ENCODE results near the gene FADS1. TPM values are rescaled to one million over a fixed set of nuclear protein-coding genes. Genes with fewer than 3 reads are reported as not detected.
A peak's percentile ranks its signal among the peaks of the same experiment; 100 is the strongest.

FADS1 gene
- total and polyA plus RNA-seq, 2 donors (not counting 3 experiments of a cell fraction or from before 2014, with no cell fraction given), result 110 to 121 TPM

GRCh38 chr11:61756452-61757212 is 60.2 kb downstream of the FADS1 start:
- dilution Hi-C loops (cut with MboI; ENCODE audit: extremely low pct_ligation_motif_present, low sequenced_read_pairs) (no loop called here), intact Hi-C loops (cut with micrococcal nuclease) (no loop called here)
- no peaks in the 10 kb centered on the region for H3K79me2 ChIP-seq (ENCODE audit: control insufficient read depth, insufficient read depth, low read length)
- H3K27me3 ChIP-seq (ENCODE audit: control insufficient read depth in 2 of 2, insufficient read depth in 2 of 2, low read length in 2 of 2), result no peaks in the 10 kb centered on the region
- no peak overlapping the region for H3K27ac ChIP-seq (ENCODE audit: insufficient read depth, low read depth, low read length)
- peak; percentile 14 for DNase-seq (ENCODE audit: low read depth, low spot score)
- peak; percentile 8 for FAIRE-seq
- no peaks in the 10 kb centered on the region for H3K9me1 ChIP-seq (replicated peaks; ENCODE audit: control insufficient read depth, extremely low read depth, insufficient read depth, low read length)
- H3K4me1 ChIP-seq (ENCODE audit: control insufficient read depth, extremely low read depth, insufficient read depth, low read length), result peaks cover 12% of the 10 kb centered on the region
- BruUV-seq (replicated peaks), result no TSS peak
- H3K9me3 ChIP-seq (replicated peaks; ENCODE audit: control insufficient read depth, insufficient read depth, low read length), result no peaks in the 10 kb centered on the region
- peak overlapping the region; percentile 46 for H2AFZ ChIP-seq (ENCODE audit: low read depth, low read length)
- CTCF ChIA-PET, result interaction anchor here (0.9 to 1.8 kb wide), 2 partner anchors 9 to 21 kb away, joined by 3 to 8 read pairs; no protein-coding TSS in a partner anchor
- H3K36me3 ChIP-seq (ENCODE audit: control insufficient read depth in 2 of 2, extremely low read depth in 1 of 2, insufficient read depth in 2 of 2, low read length in 2 of 2), result no peaks in the 10 kb centered on the region
- H3K4me3 ChIP-seq (replicated peaks in 1 of 3; ENCODE audit: insufficient read depth in 1 of 3, low read depth in 1 of 3, low read length in 3 of 3), result no peak overlapping the region
- peak overlapping the region; percentile 2 for H3K4me2 ChIP-seq (ENCODE audit: insufficient read depth, low read length)
- POLR2A ChIA-PET, result no interaction called here
- H4K20me1 ChIP-seq (replicated peaks; ENCODE audit: control insufficient read depth, extremely low read depth, insufficient read depth, low read length), result no peaks in the 10 kb centered on the region
- no peak overlapping the region for H3K9ac ChIP-seq (replicated peaks; ENCODE audit: extremely low read depth, insufficient read depth, low read length)
- TF ChIP-seq POLR2A (IDR thresholded peaks at IDR 0.05; ENCODE audit: low read depth, low read length) (no peak), POLR2AphosphoS5 (IDR thresholded peaks at IDR 0.05; ENCODE audit: insufficient read depth, low read depth, low read length) (peak; percentile 44), MAX (IDR thresholded peaks at IDR 0.05; ENCODE audit: insufficient read depth, insufficient read length) (no peak)

GRCh38 chr11:61756147-61756451 is 60.7 kb downstream of the FADS1 start:
- CTCF ChIA-PET, result interaction anchor here (1.8 kb wide), 1 partner anchor 19 kb away, joined by 6 read pairs; no protein-coding TSS in a partner anchor
- FAIRE-seq (no peak), DNase-seq (ENCODE audit: low read depth, low spot score) (no peak)
- Histone ChIP-seq H3K9me1 (replicated peaks; ENCODE audit: control insufficient read depth, extremely low read depth, insufficient read depth, low read length) (no peaks in the 10 kb centered on the region), H3K9me3 (replicated peaks; ENCODE audit: control insufficient read depth, insufficient read depth, low read length) (no peaks in the 10 kb centered on the region), H3K27ac (ENCODE audit: insufficient read depth, low read depth, low read length) (no peak overlapping the region), H3K4me2 (ENCODE audit: insufficient read depth, low read length) (peak overlapping the region; percentile 2), H3K27me3 (ENCODE audit: control insufficient read depth in 2 of 2, insufficient read depth in 2 of 2, low read length in 2 of 2) (no peaks in the 10 kb centered on the region), H3K79me2 (ENCODE audit: control insufficient read depth, insufficient read depth, low read length) (no peaks in the 10 kb centered on the region), H3K36me3 (ENCODE audit: control insufficient read depth in 2 of 2, extremely low read depth in 1 of 2, insufficient read depth in 2 of 2, low read length in 2 of 2) (no peaks in the 10 kb centered on the region), H2AFZ (ENCODE audit: low read depth, low read length) (no peak overlapping the region), H3K4me1 (ENCODE audit: control insufficient read depth, extremely low read depth, insufficient read depth, low read length) (peaks cover 12% of the 10 kb centered on the region), H3K9ac (replicated peaks; ENCODE audit: extremely low read depth, insufficient read depth, low read length) (no peak overlapping the region), H4K20me1 (replicated peaks; ENCODE audit: control insufficient read depth, extremely low read depth, insufficient read depth, low read length) (no peaks in the 10 kb centered on the region), H3K4me3 (replicated peaks in 1 of 3; ENCODE audit: insufficient read depth in 1 of 3, low read depth in 1 of 3, low read length in 3 of 3) (no peak overlapping the region)
- TF ChIP-seq CTCF (IDR thresholded peaks at IDR 0.05; ENCODE audit: extremely low read depth in 1 of 2, insufficient read depth in 1 of 2, low read depth in 1 of 2, low read length in 2 of 2), result no peak
- dilution Hi-C loops (cut with MboI; ENCODE audit: extremely low pct_ligation_motif_present, low sequenced_read_pairs) (no loop called here), intact Hi-C loops (cut with micrococcal nuclease) (no loop called here)
- no TSS peak for BruUV-seq (replicated peaks)
- POLR2A ChIA-PET, result no interaction called here

Data from endothelial cell of umbilical vein (primary cell).